CD4-positive, alpha-beta T cell treated with Interleukin-6 for 4 hours (primary cell): ENCODE results near the gene MROH2B.

ENCODE experiments used
- DNase-seq: peaks from one replicate; pipeline ENCODE4 v3.0.0-alpha.2; 2020; ENCODE audit warnings: mixed read lengths

The MROH2B gene

DNA sequence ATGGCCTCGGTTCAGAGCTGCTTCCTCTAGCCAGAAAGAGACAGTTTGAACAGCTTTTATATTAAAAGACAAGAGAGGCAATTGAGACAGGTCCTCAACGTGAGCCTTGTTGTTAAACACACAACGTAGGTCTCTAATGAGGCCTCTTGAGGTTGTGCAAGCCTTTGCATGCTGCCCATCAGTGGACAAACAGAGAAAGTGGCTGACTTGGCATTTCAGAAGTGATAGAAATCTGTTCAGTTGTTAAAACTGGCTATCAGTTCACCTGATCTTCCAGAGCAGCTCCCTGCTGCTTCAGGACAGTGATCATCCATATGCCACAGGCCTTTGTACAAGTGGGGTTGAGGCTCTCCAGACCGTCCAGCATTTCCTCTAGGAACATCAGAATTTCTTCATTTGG is 58.8 kb downstream of the MROH2B start:
- no peak for DNase-seq

DNA sequence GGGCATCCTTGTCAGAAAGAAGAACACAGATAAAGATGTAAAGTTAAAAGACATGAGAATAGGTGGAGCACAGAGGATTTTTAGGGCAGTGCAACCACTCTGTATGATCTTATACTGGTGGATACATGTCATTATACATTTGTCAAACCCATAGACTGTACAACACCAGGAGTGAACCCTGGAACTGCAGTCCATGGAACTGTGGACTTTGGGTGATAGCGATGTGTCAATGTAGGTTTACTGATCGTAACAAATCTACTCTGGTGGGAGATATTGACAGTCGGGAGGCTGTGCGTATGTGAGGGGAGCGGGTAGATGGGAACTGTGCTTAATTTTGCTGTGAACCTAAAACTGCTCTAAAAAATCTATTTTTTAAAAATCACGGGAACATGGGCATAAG is 60.6 kb downstream of the MROH2B start:
- DNase-seq, result no peak

DNA sequence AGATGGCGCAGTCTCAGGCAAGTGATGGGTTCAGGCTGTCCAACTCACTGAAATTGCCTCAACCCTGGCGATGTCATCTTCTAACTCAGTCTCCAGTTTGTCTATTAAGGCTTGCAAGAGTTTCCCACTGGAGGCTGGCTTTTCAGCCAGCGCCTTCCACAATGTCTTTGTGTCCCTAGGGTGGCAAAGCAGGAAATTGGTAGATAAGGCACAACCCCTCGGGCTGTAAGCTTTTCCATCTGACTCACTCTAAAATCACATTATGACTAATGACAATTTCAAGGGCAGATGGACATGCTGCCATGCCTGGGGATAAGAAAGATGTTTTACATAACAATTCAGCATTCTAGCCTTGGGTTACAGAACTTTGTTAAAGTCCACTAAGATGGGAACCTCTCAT is 61.9 kb downstream of the MROH2B start:
- DNase-seq, result no peak

DNA sequence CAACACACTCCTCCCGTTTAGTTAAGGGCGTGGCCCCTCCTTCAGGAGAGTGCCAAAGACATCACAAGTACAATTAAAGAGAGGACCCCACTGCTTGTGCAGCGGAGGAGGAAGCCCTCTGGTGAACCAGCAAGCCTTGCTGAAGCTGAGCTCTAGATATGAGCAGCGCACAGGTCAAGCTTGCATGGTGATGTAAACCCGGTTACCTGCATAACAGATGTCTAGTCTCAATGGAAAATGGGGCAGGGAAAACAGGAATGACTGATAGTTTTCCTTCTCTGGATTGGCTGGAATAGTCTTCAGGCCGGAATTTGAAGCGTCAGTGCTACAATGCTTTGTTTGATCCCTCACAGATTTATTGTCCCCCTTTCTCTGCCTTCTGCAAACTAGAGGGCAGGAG is 66.2 kb downstream of the MROH2B start:
- DNase-seq, result no peak

DNA sequence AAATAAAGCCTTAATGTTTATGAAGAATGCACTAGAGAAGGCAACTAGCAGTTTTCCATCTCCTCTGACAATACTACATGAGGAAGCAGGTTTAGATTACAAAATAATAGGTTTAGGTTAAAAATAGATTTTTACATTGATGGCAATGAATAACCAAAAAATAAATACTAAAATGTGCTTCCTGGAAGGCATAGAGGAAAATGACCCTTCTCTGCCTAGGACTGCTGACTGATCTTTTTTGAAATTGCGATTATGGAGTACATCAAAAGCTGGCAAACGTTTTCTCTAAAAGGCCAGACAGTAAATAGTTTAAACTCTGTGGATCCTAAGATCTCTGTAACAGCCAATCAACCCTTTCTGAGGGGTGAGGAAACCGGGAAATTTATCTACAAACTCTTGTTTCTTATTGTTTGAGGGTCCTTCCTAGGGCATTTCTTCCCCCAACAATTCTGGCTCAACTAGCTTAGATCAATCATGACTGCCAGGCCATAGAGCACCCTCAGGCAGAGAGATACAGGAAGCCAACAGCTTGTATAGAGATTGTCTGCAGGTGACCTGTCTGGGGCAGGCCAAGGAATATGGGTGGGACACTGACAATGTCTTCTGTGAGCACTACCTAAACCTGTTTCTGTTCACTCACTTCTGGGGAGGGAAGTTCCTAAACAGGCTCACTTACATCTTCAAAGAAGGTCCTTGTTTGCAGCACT is 67.3 kb downstream of the MROH2B start:
- no peak for DNase-seq

DNA sequence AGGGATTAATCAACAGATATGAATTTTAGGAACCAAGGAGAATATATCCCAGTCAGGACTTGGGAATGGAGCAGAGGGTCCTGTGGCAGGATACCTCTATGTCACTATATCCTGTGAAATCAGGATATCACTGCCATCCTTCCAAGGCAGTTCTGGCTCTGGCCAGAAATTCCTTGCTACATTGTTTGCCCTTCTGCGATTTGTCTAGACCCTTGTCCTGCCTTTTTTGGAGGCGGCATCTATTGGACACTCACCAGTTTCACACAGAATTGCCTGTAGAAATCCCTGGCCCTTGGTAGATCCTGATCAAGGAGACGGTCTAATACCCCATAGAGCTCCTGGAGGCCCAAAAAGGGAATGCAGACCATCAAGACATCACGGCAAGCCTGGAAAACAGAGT is 71.2 kb downstream of the MROH2B start:
- DNase-seq, result no peak

DNA sequence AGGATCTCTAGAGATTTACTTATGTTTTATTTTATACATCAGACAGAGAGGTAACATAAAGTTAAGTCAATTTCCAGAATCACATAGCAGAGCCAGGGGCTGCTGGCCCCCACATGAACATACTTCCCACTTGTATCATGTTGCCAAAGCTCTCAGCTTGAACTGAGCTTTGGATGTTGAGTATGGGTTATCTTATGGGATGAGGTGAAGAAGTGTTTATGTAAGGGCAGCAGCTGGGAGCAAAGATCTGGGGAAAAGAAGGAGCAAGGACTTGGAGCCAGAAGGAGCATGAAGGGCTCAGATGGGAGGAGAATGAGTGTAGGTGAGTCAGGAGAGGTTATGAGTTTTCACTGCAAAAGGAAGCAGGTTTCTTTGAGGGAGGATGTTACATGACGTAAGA is 72.0 kb downstream of the MROH2B start:
- no peak for DNase-seq

DNA sequence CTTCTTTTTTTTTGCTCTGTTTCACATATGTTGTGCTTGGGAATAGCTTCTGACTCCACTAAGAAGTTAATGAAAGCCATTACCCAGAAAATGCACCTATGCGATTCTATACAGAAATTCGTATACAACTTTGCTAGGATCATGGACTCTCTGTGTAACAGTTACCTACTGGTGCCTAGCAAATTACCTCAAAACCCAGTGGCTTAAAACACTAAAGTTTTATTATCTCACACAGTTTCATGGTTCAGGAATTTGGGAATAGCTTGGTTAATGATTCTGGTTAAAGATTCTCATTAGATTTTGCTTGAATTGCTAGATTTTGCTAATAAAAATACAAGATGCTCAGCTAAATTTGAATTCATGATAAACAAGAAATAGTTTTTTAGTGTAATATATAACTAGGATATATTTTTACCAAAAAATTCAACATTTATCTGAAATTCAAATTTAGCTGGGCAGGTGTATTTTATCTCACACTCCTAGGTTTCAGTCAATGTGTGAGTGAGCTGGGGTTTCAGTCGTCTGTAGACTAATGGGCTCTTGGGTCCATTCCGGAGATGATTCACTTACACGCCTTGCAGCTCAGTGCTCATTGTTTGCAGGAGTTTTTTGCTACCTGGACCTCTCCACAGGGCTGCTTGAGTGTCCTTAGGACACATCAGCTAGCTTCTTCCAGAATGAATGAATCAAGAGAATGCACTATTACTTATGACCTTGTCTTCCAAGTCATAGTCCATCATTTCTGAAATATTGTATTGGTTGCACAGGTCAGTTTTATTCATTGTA is 75.1 kb downstream of the MROH2B start:
- DNase-seq, result no peak

DNA sequence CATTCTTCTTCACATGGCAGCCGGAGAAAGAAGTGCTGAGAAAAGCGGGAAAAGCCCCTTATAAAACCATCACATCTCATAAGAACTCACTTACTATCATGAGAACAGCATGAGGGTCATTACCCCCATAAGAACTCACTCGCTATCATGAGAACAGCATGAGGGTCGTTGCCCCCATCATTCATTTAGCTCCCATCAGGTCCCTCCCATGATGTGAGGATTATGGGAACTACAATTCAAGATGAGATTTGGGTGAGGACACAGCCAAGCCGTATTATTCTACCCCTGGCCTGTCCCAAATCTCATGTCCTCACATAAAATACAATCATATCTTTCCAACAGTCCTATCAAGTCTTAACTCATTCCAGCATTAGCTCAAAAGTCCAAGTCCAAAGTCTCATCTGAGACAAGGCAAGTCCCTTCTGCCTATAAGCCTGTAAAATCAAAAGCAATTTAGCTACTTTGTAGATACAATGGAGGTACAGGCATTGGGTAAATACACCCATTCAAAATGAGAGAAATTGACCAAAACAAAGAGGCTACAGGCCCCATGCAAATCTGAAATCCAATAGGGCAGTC is 79.1 kb downstream of the MROH2B start:
- no peak for DNase-seq

DNA sequence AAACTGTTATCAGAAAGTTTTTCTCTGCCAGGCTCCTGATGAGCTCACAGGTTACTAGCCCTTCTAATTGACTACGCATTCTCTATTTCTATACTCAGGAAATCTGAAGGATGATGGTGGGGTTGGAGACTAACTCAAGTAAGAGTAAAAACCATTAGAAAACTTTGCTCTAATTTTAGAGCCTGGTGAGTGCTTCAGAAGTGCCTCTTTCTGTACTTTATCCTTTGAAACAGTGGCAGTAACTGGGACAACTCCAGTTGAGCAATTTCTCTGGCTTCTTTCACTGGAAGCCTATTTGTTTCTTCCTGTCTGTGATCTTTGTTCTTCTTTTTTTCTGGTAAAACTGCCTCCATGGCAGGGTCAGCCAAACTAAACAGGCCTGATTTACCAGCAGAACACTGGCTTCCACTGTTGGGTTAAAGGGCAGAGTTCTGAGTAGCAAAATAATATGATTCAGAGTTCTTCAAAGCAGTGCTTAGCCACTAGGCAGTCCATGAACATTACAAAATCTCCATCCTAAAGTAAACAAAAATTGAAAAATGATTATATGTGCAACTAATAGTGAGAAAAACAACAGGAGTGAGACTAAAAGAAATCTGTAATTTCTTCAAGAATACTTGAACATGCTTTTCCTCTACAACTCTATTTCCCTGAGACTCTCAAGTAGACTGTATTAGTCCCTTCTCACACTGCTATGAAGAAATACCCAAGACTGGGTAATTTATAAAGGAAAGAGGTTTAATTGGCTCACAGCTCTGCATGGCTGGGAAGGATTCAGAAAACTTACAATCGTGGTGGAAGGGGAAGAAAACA is 79.8 kb downstream of the MROH2B start:
- no peak for DNase-seq

DNA sequence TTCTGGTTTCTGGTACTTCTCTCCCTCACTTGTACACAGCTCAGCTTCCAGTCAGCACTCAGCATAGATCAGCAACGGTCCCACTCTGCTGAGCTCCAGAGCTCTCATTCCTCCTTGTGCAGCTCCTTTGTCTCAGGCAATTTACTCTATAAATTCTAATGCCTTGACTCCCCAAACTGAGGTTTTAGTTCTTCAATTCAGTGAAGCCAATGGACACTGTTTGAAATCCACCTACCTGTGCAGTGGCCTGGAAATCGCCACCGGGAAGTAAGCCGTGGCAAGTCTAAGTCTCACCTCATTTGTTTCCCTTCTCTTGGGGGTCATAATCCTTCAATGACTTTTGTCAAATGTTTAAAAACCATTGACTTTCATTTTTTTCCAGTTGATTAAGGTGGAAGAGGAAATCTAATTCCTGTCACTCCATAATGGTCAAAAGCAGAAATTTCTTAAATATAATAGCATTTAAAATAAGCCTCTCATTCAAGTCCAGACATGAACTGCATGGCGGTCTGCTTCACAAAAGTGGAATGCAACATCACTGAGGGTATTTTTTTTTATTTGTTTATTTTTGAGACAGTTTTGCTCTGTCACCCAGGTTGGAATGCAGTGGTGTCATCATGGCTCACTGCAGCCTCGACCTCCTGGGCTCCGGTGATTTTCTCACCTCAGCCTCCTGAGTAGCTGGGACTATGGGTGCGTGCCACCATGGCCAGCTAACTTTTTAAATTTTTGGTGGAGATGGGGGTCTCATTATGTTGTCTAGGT is 82.2 kb downstream of the MROH2B start:
- no peak for DNase-seq

DNA sequence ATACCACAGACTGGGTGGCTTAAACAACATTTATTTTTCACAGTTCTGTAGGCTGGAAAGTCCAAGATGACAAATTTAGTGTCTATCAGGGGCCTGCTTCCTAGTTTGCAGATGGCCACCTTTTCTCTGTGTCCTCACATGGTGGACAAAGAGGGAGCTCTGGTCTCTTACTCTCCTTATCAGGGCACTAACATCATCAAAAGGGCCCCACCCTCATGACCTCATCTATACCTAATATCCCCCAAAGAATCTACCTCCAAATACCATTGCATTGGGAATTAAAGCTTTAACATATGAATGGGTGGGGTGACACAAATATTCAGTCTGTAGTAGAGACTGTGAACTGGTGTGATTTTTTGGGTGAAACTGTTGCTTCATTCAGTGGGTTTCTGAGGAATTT is 83.8 kb downstream of the MROH2B start:
- no peak for DNase-seq

DNA sequence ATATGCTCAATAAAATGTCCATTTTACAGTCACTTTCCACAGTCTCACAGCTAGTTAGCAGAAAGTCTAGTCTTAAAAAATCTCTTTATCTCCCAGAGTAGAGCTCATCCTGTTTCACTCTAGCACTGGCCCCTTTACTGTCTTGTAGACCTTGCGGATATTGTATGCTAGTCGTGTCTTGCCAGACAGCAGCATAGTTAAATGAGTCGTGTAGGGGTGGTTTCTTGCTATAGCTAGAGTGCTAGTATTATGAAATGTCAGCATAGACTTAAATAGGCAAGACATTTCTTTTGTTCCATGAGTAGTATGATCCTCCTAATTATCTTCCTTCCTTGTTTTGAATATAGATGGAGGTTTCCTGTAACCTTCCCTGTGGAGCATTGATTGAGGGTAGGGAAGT is 84.5 kb downstream of the MROH2B start:
- no peak for DNase-seq

DNA sequence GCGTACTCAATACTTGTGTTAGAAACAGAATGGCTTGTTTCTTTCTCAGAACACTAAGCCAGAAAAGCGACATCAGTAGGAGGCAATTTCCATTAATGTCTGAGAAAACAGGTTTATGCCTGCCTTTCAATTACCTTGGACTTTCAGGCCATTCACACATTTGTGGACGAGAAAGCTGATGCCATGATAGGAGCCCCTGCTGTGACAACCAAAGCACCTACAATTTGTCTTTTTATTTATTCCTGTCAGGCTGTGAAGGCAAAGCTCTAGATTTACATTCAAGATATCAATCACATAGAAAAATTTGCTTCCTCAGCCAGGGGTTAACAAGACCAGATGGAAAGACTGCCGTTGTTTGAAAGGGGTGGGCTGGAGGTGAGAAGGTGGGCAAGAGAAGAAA is 85.6 kb downstream of the MROH2B start:
- no peak for DNase-seq

DNA sequence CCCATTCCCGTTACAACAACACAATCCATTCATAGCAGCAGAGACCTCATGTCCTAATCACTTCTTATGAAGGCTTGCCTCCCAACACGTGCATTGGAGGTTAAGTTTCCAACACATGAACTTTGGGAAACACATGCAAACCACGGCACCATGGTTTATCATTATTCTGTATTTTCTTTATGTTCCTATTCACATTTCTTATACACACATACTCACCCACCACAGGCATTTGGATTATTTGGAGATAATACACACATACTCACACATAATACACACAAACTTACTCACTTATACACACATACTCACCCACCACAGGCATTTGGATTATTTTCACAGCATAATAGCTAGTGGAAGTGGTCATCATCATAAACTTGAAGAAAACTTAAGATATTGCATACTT is 86.3 kb downstream of the MROH2B start:
- DNase-seq, result no peak

DNA sequence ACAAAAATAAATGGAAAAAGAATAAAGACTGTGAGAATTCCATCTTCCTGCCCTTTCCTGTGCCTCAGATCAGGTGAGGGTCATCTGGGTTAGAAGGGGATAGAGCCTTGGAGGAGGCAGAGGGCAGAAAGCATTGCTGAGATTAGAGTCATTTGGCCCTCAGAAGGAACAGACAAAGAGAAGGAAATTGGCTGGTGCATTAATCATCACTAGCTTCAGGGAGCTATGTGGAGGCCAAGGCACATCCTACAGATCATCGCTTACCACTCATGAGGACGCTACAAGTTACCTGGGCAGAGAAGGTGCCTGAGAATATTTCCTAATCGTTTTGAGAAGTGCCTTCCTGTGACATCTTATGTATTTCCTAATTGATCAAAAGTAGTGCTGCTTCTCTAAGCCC is 87.4 kb downstream of the MROH2B start:
- no peak for DNase-seq

DNA sequence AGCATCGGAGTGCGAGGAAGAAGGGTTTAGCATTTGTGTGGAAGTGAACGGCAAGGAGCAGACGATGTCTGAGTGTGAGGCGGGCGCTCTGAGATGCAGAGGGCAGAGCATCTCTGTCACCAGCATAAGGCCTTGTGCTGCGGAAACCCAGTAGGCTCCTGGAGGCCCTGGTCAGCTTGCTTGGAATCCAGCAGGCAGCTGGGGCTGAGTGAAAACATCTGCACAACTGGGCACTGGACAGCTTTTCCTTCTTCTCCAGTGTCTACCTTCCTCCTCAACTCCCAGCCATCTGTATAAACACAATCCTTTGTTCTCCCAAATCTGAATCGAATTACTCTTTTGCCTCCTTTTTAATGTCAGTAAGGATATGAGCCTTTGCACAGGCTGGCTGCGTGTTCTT is 89.7 kb downstream of the MROH2B start:
- DNase-seq, result no peak

DNA sequence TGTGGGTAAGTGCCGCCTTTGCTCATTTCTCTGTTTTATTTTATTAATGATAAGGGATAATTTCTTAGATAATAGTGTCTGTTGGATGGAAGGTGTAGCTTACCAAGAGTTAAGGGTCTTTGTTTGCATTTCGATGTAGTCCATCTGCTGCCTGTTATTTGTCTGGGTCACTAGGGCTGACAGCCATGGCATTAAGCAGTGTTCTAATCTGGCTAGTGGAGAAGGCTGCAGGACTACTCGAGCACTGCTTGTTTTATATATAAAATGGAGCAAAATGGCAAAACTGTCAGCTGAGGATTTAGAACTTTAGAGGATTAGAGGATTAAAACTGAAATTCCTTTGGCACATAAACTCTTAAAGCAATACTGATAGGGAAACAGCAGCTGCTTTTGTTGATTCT is 94.3 kb downstream of the MROH2B start:
- no peak for DNase-seq

DNA sequence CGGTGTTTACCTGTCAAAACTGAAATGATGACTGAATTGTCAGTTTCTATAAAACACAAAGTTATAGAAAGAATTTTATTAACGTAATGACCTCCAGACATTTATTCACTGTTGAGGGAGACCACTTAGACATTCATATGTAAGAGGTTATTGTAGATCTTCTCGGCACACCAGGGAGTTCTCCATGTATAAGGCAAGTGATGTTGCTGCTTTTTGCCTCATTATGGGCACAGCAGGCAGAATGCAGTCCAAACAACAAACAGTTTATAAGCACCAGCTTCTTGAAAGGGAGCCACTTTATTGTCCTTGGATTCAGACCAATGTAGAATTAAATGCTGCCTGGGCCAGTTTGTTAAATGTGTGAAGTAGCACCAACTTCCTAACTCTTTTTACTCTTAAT is 95.1 kb downstream of the MROH2B start:
- no peak for DNase-seq

DNA sequence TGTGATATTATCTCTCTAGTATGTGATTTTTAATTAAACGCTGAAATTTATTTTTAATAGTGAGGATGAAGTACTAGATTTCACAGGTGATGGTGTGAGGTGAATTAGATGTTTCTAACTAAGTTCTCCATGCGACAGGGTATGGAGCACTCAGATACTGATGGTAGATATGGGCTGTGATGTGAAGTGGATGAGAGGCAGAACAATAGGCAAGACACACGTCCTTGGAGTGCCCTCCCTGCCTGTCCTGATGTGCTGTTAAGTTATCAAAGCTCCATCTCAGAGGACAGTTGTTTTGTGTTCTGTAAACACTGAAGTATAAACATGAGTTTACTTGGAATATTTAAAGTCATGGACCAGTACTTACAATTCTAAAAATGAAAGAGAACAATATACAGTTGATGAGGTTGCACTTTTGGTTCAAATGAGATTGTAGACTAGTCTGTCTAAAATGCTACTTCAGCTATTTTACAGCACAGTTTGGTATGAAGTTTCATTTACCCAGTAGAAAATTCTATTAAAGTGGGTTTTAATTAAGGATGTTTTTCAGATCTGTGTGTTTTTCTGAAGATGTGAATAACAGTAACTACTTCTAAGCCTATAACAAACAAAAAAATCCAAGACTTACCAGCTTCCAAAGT is 97.7 kb downstream of the MROH2B start:
- no peak for DNase-seq

DNA sequence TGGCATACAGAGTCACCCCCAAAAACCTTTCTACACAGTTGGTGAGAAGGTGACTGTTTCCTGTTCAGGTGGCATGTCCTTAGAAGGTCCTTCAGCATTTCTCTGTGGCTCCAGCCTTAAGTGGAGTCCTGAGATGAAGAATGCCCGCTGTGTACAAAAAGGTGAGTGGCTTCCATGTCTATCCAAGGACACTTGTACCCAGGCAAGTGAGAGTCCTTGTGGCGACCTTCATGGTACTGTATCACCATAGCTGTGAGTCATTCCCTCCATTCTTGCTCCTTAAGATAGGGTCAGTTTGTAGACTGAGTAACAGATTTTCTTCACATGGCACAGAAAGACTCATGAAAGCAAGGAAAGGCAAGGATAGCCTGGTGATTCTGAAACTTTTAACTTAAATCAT is 98.7 kb downstream of the MROH2B start:
- DNase-seq, result no peak
